Peyer's patch (tissue), 4 donors: ENCODE data around the gene SAMD4B.

Experiments used
- POLR2A ChIP-seq, 2 donors: fragments of 450-650 bp; IDR thresholded peaks; one replicate each; pipeline ENCODE4 v1.5.1; 2017; ENCODE audit warnings: antibody characterized with exemption in 2 of 2, mild to moderate bottlenecking in 2 of 2, moderate library complexity in 2 of 2
- TF ChIP-seq, protein P1 (sequence below), 6 experiments: fragments of 450-650 bp in 4 of 6; fragments of 200-600 bp in 2 of 6; sonication (generic) in 1 of 6; IDR thresholded peaks; one replicate each; pipeline ENCODE4 v1.5.1; 2017 to 2019; ENCODE audit warnings: antibody characterized with exemption in 6 of 6, mild to moderate bottlenecking in 3 of 6, moderate library complexity in 1 of 6

DNA sequence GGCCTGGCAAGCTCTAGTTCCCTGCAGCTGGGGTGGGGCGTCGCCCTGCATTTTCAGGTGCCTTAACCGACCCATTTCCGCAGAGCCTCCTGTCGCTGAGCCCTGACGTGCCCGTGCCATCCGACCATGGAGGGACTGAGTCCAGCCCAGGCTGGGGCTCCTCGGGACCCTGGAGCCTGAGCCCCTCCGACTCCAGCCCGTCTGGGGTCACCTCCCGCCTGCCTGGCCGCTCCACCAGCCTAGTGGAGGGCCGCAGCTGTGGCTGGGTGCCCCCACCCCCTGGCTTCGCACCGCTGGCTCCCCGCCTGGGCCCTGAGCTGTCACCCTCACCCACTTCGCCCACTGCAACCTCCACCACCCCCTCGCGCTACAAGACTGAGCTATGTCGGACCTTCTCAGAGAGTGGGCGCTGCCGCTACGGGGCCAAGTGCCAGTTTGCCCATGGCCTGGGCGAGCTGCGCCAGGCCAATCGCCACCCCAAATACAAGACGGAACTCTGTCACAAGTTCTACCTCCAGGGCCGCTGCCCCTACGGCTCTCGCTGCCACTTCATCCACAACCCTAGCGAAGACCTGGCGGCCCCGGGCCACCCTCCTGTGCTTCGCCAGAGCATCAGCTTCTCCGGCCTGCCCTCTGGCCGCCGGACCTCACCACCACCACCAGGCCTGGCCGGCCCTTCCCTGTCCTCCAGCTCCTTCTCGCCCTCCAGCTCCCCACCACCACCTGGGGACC is 65.6 kb downstream of the SAMD4B start:
- TF ChIP-seq, protein P1, sequence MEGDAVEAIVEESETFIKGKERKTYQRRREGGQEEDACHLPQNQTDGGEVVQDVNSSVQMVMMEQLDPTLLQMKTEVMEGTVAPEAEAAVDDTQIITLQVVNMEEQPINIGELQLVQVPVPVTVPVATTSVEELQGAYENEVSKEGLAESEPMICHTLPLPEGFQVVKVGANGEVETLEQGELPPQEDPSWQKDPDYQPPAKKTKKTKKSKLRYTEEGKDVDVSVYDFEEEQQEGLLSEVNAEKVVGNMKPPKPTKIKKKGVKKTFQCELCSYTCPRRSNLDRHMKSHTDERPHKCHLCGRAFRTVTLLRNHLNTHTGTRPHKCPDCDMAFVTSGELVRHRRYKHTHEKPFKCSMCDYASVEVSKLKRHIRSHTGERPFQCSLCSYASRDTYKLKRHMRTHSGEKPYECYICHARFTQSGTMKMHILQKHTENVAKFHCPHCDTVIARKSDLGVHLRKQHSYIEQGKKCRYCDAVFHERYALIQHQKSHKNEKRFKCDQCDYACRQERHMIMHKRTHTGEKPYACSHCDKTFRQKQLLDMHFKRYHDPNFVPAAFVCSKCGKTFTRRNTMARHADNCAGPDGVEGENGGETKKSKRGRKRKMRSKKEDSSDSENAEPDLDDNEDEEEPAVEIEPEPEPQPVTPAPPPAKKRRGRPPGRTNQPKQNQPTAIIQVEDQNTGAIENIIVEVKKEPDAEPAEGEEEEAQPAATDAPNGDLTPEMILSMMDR (IDR thresholded peaks at IDR 0.05): no peak
- TF ChIP-seq POLR2A (IDR thresholded peaks at IDR 0.05): peak; percentile 47
